A549 (cell line): Measurements from ENCODE around the gene RMND5A.

ENCODE experiments used
- CTCF ChIP-seq: fragments of >200 bp; sonication (Bioruptor Twin); formaldehyde crosslinking; IDR thresholded peaks from 3 replicates; pipeline ENCODE4 v1.5.1; 2016
- ELK1 ChIP-seq: fragments of 150-350 bp; IDR thresholded peaks from 2 replicates; pipeline ENCODE4 v1.6.1; 2014; ENCODE audit warnings: low read depth, mild to moderate bottlenecking, low read length
- FOSB ChIP-seq: fragments of 250-450 bp; sonication (Bioruptor Pico); IDR thresholded peaks from 2 replicates; pipeline ENCODE4 v1.5.0; 2020; ENCODE audit warnings: mild to moderate bottlenecking, moderate library complexity
- KDM1A ChIP-seq: fragments of 200-600 bp; sonication (generic); IDR thresholded peaks from 2 replicates; pipeline ENCODE4 v1.6.1; 2016; ENCODE audit warnings: low read depth, mild to moderate bottlenecking
- MAX ChIP-seq: IDR thresholded peaks from 2 replicates; pipeline ENCODE4 v1.6.1; 2012
- MAZ ChIP-seq: fragments of 150-350 bp; IDR thresholded peaks from 2 replicates; pipeline ENCODE4 v1.6.1; 2014; ENCODE audit warnings: antibody characterized with exemption, low read depth, low read length, borderline replicate concordance
- RAD21 ChIP-seq, 2 experiments: fragments of >200 bp in 1 of 2; sonication (Bioruptor Twin) in 1 of 2; formaldehyde crosslinking in 1 of 2; IDR thresholded peaks in 1 of 2; conservative IDR thresholded peaks in 1 of 2; 2 replicates in 1 of 2; 3 replicates in 1 of 2; pipeline ENCODE4 v1.6.1; 2012 to 2018; ENCODE audit warnings: inconsistent platforms in 1 of 2
- RFX5 ChIP-seq: fragments of 450-650 bp; IDR thresholded peaks from 2 replicates; pipeline ENCODE4 v1.7.1; 2014; ENCODE audit warnings: antibody characterized with exemption, mild to moderate bottlenecking, moderate library complexity
- RNF2 ChIP-seq: fragments of 200-600 bp; sonication (generic); IDR thresholded peaks from 2 replicates; pipeline ENCODE4 v1.6.1; 2016; ENCODE audit warnings: low read depth, mild to moderate bottlenecking, antibody characterized with exemption, moderate library complexity, borderline replicate concordance
- SMC3 ChIP-seq: fragments of >200 bp; sonication (Bioruptor Twin); formaldehyde crosslinking; IDR thresholded peaks from 3 replicates; pipeline ENCODE4 v1.6.1; 2018; ENCODE audit warnings: inconsistent platforms
- TFCP2L1 ChIP-seq: fragments of 250-450 bp; sonication (Bioruptor Pico); IDR thresholded peaks from 2 replicates; pipeline ENCODE4 v1.5.0; 2021; ENCODE audit warnings: mild to moderate bottlenecking
- TP53 ChIP-seq: fragments of 250-450 bp; sonication (Bioruptor Pico); IDR thresholded peaks from 2 replicates; pipeline ENCODE4 v1.5.0; 2021; ENCODE audit warnings: mild to moderate bottlenecking, moderate library complexity

- TF ChIP-seq RAD21 (conservative IDR thresholded peaks at IDR 0.05 in 1 of 2, IDR thresholded peaks at IDR 0.05 in 1 of 2) (no peak), TP53 (CRISPR knock-in tag) (no peak), TFCP2L1 (CRISPR knock-in tag) (no peak), MAZ (no peak), CTCF (no peak), FOSB (CRISPR knock-in tag) (no peak), SMC3 (no peak), ELK1 (no peak), RFX5 (no peak), RNF2 (no peak), MAX (no peak), KDM1A (no peak)
Observed at GRCh38 chr2:86774862-86775261, 54.8 kb downstream of the RMND5A start.
